HK-2 (cell line): ENCODE measurements around the gene AADAT.
"Not testable (repeated sequence)": the region's sequence is repeated elsewhere in the genome, so short reads cannot be mapped to it uniquely, and the experiment has no call there.

Experiments used
- DNase-seq: peaks from one replicate; pipeline ENCODE4 v3.0.0-alpha.2; 2018; ENCODE audit not compliant: unreplicated experiment

The AADAT gene

GRCh38 chr4:170089668-170090351, at the start of gene AADAT:
Gene AADAT, minus strand, starts transcription at chr4:170089956. Its CDS starts 266 bp downstream, at chr4:170089690.
- DNase-seq = peak; percentile 88

- DNase-seq = peak; percentile 72
These were observed 48.9 kb upstream of the AADAT start for GRCh38 chr4:170138580-170139194.

GRCh38 chr4:170137927-170138326, 48.2 kb upstream of the AADAT start:
- DNase-seq = no peak

- no peak for DNase-seq
These were observed 47.7 kb upstream of the AADAT start for GRCh38 chr4:170137466-170137865.

- DNase-seq = no peak
These were observed 45.1 kb upstream of the AADAT start for GRCh38 chr4:170134821-170135220.

GRCh38 chr4:170128219-170128804, 38.6 kb upstream of the AADAT start:
- no peak for DNase-seq

GRCh38 chr4:170127758-170128157, 38.0 kb upstream of the AADAT start:
- DNase-seq = no peak

GRCh38 chr4:170124406-170124805, 34.6 kb upstream of the AADAT start:
- DNase-seq = no peak

- no peak for DNase-seq
These were observed 32.5 kb upstream of the AADAT start for GRCh38 chr4:170122252-170122651.

GRCh38 chr4:170114636-170115035, 24.9 kb upstream of the AADAT start:
- DNase-seq = no peak

- DNase-seq = not testable (repeated sequence)
These were observed 24.4 kb upstream of the AADAT start for GRCh38 chr4:170114183-170114582.

- no peak for DNase-seq
These were observed 21.8 kb upstream of the AADAT start for GRCh38 chr4:170111546-170111945.

- no peak for DNase-seq
These were observed 21.3 kb upstream of the AADAT start for GRCh38 chr4:170111085-170111484.

- no peak for DNase-seq
These were observed 20.5 kb upstream of the AADAT start for GRCh38 chr4:170110285-170110672.

GRCh38 chr4:170109586-170110284, 20.0 kb upstream of the AADAT start:
- DNase-seq = no peak

- DNase-seq = no peak
These were observed 17.1 kb upstream of the AADAT start for GRCh38 chr4:170106900-170107299.

GRCh38 chr4:170102426-170102825, 12.7 kb upstream of the AADAT start:
- DNase-seq = no peak

- not testable (repeated sequence) for DNase-seq
These were observed 8.4 kb upstream of the AADAT start for GRCh38 chr4:170098171-170098570.

GRCh38 chr4:170097681-170098080, 7.9 kb upstream of the AADAT start:
- no peak for DNase-seq

- DNase-seq = no peak
These were observed 4.3 kb upstream of the AADAT start for GRCh38 chr4:170093973-170094535.

GRCh38 chr4:170091069-170091696, 1.4 kb upstream of the AADAT start:
- DNase-seq = no peak
